Subcutaneous abdominal adipose tissue (tissue), 5 donors: ENCODE measurements around the gene TTC39B.

Source experiments
- H3K27ac ChIP-seq: one replicate; pipeline ENCODE4 v1.7.0; 2013; ENCODE audit warnings: low read depth, mild to moderate bottlenecking, inconsistent platforms, low read length, moderate library complexity
- H3K27me3 ChIP-seq, 5 donors: one replicate each; pipeline ENCODE4 v1.7.0; 2013; ENCODE audit warnings: low read length in 5 of 5, inconsistent platforms in 1 of 5; ENCODE audit not compliant: control insufficient read depth in 5 of 5, insufficient read depth in 4 of 5
- H3K36me3 ChIP-seq, 5 donors: one replicate each; pipeline ENCODE4 v1.7.0; 2013; ENCODE audit warnings: low read length in 5 of 5; ENCODE audit not compliant: control insufficient read depth in 5 of 5, insufficient read depth in 5 of 5
- H3K4me1 ChIP-seq, 5 donors: one replicate each; pipeline ENCODE4 v1.7.0; 2013; ENCODE audit warnings: low read length in 5 of 5, mild to moderate bottlenecking in 3 of 5, moderate library complexity in 1 of 5; ENCODE audit not compliant: control insufficient read depth in 5 of 5, insufficient read depth in 5 of 5
- H3K4me3 ChIP-seq, 5 donors: one replicate each; pipeline ENCODE4 v1.7.0; 2013; ENCODE audit warnings: low read length in 5 of 5, low read depth in 1 of 5
- H3K9ac ChIP-seq, 5 donors: one replicate each; pipeline ENCODE4 v1.7.0; 2013; ENCODE audit warnings: low read length in 5 of 5, mild to moderate bottlenecking in 4 of 5, moderate library complexity in 3 of 5
- H3K9me3 ChIP-seq, 5 donors: one replicate each; pipeline ENCODE4 v1.7.0; 2013; ENCODE audit warnings: low read length in 5 of 5; ENCODE audit not compliant: control insufficient read depth in 5 of 5
- donor health status: healthy.
- donor health status: healthy.
- donor health status: healthy.
- donor health status: healthy.
- donor health status: healthy.

The TTC39B gene

GRCh38 chr9:15249042-15249818 lies 57.8 kb downstream of the TTC39B start:
- no peaks in the 10 kb centered on the region for H3K4me1 ChIP-seq
- H3K9ac ChIP-seq = no peak overlapping the region
- no peak overlapping the region for H3K4me3 ChIP-seq
- H3K27ac ChIP-seq = no peak overlapping the region
- H3K9me3 ChIP-seq = no peaks in the 10 kb centered on the region
- H3K27me3 ChIP-seq = no peaks in the 10 kb centered on the region
- no peaks in the 10 kb centered on the region for H3K36me3 ChIP-seq

GRCh38 chr9:15248621-15249020 lies 58.4 kb downstream of the TTC39B start:
- no peaks in the 10 kb centered on the region for H3K4me1 ChIP-seq
- H3K9me3 ChIP-seq = no peaks in the 10 kb centered on the region
- H3K27ac ChIP-seq = no peak overlapping the region
- H3K36me3 ChIP-seq = no peaks in the 10 kb centered on the region
- H3K4me3 ChIP-seq = no peak overlapping the region
- no peak overlapping the region for H3K9ac ChIP-seq
- H3K27me3 ChIP-seq = no peaks in the 10 kb centered on the region

GRCh38 chr9:15248081-15248480 lies 58.9 kb downstream of the TTC39B start:
- H3K36me3 ChIP-seq = no peaks in the 10 kb centered on the region
- no peak overlapping the region for H3K27ac ChIP-seq
- H3K4me1 ChIP-seq = no peaks in the 10 kb centered on the region
- no peaks in the 10 kb centered on the region for H3K9me3 ChIP-seq
- no peak overlapping the region for H3K9ac ChIP-seq
- no peaks in the 10 kb centered on the region for H3K27me3 ChIP-seq
- no peak overlapping the region for H3K4me3 ChIP-seq

- Histone ChIP-seq H3K27ac (no peak overlapping the region), H3K9ac (no peak overlapping the region), H3K27me3 (no peaks in the 10 kb centered on the region), H3K4me1 (no peaks in the 10 kb centered on the region), H3K4me3 (no peak overlapping the region), H3K9me3 (no peaks in the 10 kb centered on the region), H3K36me3 (no peaks in the 10 kb centered on the region)
These were observed 60.3 kb downstream of the TTC39B start for GRCh38 chr9:15246708-15247107.

GRCh38 chr9:15246243-15246642 lies 60.8 kb downstream of the TTC39B start:
- no peaks in the 10 kb centered on the region for H3K36me3 ChIP-seq

GRCh38 chr9:15244001-15244441 lies 63.0 kb downstream of the TTC39B start:
- no peaks in the 10 kb centered on the region for H3K27me3 ChIP-seq
- no peak overlapping the region for H3K27ac ChIP-seq
- H3K4me1 ChIP-seq = peaks cover 0 to 8% (median 5%) of the 10 kb centered on the region in 5 donors
- H3K4me3 ChIP-seq = no peak overlapping the region
- no peak overlapping the region for H3K9ac ChIP-seq
- no peaks in the 10 kb centered on the region for H3K36me3 ChIP-seq
- no peaks in the 10 kb centered on the region for H3K9me3 ChIP-seq

More at GRCh38 chr9:15246243-15246642, 60.8 kb downstream of the TTC39B start:
- H3K9me3 ChIP-seq = no peaks in the 10 kb centered on the region
- H3K27me3 ChIP-seq = no peaks in the 10 kb centered on the region
- no peak overlapping the region for H3K27ac ChIP-seq
- no peak overlapping the region for H3K9ac ChIP-seq
- no peaks in the 10 kb centered on the region for H3K4me1 ChIP-seq
- no peak overlapping the region for H3K4me3 ChIP-seq

- Histone ChIP-seq H3K27me3 (no peaks in the 10 kb centered on the region), H3K4me1 (peaks cover 0 to 8% (median 5%) of the 10 kb centered on the region in 5 donors), H3K4me3 (no peak overlapping the region), H3K9ac (no peak overlapping the region), H3K9me3 (peaks cover 0 to 5% (median 0%) of the 10 kb centered on the region in 5 donors), H3K36me3 (no peaks in the 10 kb centered on the region), H3K27ac (no peak overlapping the region)
These were observed 63.9 kb downstream of the TTC39B start for GRCh38 chr9:15243081-15243480.

- no peak overlapping the region for H3K27ac ChIP-seq
- no peaks in the 10 kb centered on the region for H3K36me3 ChIP-seq
- H3K9me3 ChIP-seq = peaks cover 0 to 5% (median 2%) of the 10 kb centered on the region in 5 donors
- H3K27me3 ChIP-seq = no peaks in the 10 kb centered on the region
- no peak overlapping the region for H3K4me3 ChIP-seq
- H3K9ac ChIP-seq = no peak overlapping the region
- peaks cover 0 to 8% (median 5%) of the 10 kb centered on the region in 5 donors for H3K4me1 ChIP-seq
These were observed 66.1 kb downstream of the TTC39B start for GRCh38 chr9:15240927-15241326.

GRCh38 chr9:15239816-15240215 lies 67.2 kb downstream of the TTC39B start:
- Histone ChIP-seq H3K9ac (no peak overlapping the region), H3K4me1 (peaks cover 0 to 8% (median 5%) of the 10 kb centered on the region in 5 donors), H3K36me3 (no peaks in the 10 kb centered on the region), H3K27me3 (no peaks in the 10 kb centered on the region), H3K27ac (peak overlapping the region; percentile 49), H3K4me3 (no peak overlapping the region), H3K9me3 (peaks cover 0 to 5% (median 2%) of the 10 kb centered on the region in 5 donors)

- Histone ChIP-seq H3K9ac (no peak overlapping the region), H3K36me3 (no peaks in the 10 kb centered on the region), H3K4me1 (peaks cover 0 to 8% (median 5%) of the 10 kb centered on the region in 5 donors), H3K4me3 (no peak overlapping the region), H3K27me3 (no peaks in the 10 kb centered on the region), H3K9me3 (peaks cover 0 to 5% (median 2%) of the 10 kb centered on the region in 5 donors), H3K27ac (no peak overlapping the region)
These were observed 68.4 kb downstream of the TTC39B start for GRCh38 chr9:15238646-15239045.
